HG02943 (cell line): ENCODE results near the gene GPR107.
"Not testable (repeated sequence)": the region's sequence is repeated elsewhere in the genome, so short reads cannot be mapped to it uniquely, and the experiment has no call there.

Source experiments
- ATAC-seq: cut with Tn5 transposase; IDR thresholded peaks from one replicate; pipeline ENCODE4 v1.9.1; 2021; ENCODE audit warnings: mild to moderate bottlenecking, low read depth, moderate library complexity; ENCODE audit not compliant: unreplicated experiment

The GPR107 gene

GRCh38 chr9:130053504-130054324 is at the start of gene GPR107:
TSS of gene GPR107 (plus strand) at chr9:130053906. CDS start at chr9:130053933, 27 bp downstream.
- ATAC-seq, result peak; percentile 64

DNA sequence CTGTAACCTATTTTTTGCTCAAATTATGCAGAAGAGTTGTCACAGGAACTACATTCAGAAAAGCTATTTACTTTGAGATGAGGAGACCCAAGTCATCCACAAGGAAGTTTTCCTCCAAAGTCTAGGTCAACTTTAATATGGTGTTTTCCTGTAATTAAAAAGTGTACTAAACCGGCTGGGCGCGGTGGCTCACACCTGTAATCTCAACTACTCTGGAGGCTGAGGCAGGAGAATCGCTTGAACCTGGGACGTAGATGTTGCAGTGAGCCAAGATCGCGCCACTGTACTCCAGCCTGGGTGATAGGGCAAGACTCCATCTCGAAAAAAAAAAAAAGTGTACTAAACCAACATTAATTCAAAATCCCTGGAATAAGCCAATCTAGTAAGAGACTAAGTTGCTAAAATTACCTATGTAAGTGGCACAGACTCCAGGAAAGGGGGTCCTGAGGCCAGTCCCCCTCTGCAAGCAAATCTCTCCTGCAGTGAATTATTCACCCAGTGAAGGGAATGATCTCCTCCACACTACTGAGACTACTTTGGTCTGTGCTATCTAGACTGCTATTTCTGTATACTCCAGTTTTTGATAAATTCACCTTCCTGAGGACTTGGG is 49.7 kb upstream of the GPR107 start:
- no peak for ATAC-seq

DNA sequence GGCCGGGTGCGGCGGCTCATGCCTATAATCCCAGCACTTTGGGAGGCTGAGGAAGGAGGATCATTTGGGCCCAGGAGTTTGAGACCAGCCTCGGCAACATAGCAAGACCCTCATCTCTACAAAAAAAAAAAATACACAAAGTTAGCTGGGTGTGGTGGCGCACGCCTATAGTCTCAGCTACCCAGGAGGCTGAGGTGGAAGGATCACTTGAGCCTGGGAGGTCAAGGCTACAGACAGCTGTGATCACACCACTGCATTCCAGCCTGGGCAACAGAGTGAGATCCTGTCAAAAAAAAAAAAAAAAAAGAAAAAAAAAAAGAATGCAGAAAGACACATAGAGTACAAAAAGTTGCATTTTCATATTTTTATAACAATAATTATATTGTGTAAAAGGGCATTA is 46.8 kb upstream of the GPR107 start:
- not testable (repeated sequence) for ATAC-seq

DNA sequence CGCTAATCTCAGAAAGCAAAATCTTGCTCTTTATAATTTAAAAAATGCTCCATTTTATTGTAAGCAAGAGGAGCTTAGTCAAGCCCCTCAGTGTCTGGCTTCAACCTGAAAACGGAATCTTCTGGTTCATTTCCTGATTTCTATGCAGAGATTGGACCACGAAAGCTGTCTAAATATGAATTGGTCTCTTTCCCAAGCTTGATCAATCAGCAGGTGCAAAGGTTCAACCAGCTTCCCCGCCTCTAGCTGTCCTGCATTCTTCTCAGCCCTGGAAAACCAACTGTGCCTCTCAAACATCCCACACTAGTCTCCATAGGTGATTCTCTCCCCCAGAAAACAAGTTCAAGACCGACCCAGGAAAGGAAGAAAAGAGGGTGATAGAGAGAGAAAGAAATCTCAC is 45.2 kb upstream of the GPR107 start:
- no peak for ATAC-seq

GRCh38 chr9:130009546-130009945 is 44.2 kb upstream of the GPR107 start:
- ATAC-seq, result not testable (repeated sequence)

GRCh38 chr9:130010151-130010988 is 43.3 kb upstream of the GPR107 start:
- ATAC-seq, result no peak

DNA sequence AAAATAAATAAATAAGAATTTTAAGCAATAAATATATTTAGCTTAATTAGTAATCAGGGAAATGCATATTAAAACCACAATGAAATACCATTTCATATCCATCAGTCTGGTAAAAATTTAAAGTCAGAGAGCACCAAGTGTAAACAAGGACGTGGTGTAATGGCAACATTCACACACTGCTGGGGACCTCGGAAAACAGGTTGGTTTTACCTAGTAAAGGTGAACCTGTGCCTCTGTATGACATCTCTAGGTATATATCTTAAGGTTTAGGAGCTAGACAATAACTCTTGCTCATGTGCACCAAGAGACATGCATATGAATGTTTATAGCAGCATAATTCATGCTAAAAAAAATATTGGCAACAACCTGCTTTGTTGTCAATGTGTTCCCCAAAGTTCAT is 40.4 kb upstream of the GPR107 start:
- ATAC-seq, result no peak

- ATAC-seq, result no peak
These were observed 38.2 kb upstream of the GPR107 start for GRCh38 chr9:130015353-130016019.

DNA sequence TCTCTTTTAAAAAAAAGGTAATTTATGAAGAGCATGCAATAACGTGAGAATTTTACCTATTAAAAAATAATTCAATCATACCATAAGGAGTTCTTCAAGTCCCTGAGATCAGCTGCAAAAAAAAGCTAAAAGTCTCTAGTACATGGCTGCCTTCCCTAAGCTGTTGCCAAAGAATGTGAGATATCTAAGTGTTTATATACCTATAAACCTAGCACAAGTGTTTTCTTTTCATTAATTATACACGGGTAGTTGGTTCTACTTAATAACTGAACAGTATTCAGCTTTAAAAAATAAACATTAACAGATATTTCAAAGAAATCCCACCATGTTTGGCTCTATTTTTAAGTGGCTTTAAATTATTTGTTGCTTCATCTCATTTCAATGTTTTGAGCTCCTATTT is 36.6 kb upstream of the GPR107 start:
- ATAC-seq, result no peak

DNA sequence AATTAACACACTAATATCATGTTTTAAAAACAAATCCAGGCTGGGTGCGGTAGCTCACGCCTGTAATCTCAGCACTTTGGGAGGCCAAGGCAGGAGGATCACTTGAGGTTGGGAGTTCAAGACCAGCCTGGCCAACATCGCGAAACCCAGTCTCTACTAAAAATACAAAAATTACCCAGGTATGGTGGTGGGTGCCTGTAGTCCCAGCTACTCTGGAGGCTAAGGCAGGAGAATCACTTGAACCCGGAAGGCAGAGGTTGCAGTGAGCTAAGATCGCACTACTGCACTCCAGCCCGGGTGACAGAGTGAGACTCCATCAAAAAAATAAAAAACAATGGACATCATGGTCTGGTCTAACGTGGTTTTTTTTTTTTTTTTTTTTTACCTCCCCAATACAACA is 36.2 kb upstream of the GPR107 start:
- ATAC-seq, result not testable (repeated sequence)

GRCh38 chr9:130018265-130018664 is 35.4 kb upstream of the GPR107 start:
- no peak for ATAC-seq

- no peak for ATAC-seq
These were observed 33.1 kb upstream of the GPR107 start for GRCh38 chr9:130020618-130021017.

- ATAC-seq, result no peak
These were observed 32.6 kb upstream of the GPR107 start for GRCh38 chr9:130021123-130021522.

DNA sequence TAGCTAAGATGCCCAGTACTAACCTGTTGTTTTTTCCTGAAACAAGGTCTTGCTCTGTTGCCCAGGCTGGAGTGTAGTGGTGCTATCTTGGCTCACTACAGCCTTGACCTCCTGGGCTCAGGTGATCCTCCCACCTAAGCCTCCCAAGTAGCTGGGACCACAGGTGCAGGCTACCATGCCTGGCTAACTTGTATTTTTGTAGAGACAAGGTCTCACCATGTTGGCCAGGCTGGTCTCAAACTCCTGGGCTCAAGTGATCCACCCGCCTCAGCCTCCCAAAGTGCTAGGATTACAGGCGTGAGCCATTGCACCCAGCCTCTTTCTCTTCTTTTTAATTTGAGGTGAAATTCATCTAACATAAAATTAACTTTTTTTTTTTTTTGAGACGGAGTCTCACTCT is 31.9 kb upstream of the GPR107 start:
- not testable (repeated sequence) for ATAC-seq

DNA sequence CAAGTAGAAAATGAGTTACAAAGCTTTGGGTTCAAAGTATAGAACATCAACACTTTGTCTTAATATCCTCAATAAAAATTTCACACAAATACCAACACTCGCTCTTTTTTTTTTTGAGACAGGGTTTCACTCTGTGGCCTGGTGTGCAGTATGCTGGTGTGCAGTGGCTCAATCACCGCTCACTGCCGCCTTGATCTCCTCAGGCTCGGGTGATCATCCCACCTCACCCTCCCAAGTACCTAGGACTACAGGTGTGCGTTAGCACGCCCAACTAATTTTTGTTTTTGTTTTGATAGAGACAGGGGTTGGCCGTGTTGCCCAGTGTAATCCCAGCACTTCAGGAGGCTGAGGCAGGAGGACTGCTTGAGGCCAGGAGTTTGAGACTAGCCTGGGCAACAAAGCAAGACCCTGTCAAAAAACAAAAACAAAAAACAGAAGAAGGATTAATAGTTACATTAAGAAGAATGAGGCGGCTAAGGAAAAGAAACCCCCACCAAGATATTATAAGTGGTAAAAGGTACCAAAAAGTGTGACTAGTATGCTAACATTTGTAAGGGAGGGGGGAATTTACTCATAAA is 31.1 kb upstream of the GPR107 start:
- ATAC-seq, result no peak

DNA sequence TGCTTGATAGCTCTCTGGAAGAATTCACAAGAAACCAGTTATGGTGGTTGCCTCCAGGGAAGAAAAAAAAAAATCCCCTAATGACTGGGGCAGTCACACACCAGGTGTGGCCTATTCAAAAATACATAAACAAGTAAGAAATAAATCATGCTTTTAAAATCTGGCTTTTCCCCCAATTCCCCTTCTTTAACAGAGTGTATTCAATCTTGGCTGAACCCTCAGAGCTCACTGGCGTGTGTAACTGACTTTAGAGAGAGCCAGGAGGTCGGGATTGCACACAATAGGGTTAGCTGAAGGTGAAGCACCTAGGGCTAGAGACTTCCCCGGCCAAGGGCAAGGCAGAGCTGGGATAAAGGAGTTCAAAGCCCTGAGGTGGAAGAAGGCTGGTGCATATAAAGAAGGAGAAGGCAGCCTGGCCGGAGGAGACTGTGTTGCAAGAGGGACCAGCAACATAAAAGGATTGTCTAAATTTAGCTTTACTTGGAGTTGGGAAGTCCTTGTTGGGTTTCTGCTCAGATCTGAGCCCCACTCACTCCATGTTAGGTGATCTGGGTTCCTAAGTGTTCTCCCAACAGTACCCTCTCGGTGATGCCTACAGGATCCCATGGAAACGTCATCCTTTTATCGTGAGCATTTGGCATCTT is 30.4 kb upstream of the GPR107 start:
- ATAC-seq, result no peak

DNA sequence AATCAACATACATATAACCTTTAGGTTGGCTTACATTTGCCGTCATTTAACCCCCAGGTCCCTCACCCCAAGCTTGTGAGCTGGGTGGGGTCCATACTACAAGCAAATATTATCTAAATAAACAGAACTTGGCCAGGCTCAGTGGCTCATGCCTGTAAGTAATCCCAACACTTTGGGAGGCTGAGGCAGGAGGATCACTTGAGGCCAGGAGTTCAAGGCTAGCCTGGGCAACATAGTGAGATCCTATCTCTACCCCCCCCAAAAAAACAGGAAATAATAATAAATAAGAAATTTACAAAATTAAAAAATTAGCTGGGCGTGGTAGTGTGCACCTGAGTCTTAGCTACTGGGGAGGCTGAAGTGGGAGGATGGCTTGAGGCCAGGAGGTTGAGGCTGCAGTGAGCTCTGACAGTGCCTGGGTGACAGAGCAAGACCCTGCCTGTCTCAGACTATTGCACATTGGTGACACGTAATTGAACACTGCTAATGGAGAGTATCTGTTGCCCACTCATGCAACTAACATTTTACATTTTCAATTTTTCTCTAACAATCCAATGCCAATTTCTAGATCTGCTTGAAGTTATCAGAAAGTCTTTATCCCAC is 29.6 kb upstream of the GPR107 start:
- ATAC-seq, result no peak

DNA sequence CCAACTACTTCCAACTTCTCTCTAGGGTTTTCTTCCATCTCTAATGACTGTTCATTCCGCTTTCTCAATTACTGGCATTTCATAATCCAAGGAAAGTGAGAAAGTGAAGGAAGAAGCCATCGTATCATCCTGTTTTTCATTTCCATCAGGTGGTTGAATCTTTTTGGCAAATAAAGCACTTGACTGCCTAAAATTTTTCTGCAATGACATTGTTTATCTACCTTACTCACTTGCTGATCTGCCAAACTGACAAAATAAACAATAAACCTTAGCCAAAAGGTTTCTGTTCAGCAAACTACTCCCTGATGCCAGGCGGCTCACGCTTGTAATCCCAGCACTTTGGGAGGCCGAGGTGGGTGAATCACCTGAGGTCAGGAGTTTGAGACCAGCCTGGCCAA is 29.1 kb upstream of the GPR107 start:
- ATAC-seq, result no peak

GRCh38 chr9:130026583-130027340 is 26.9 kb upstream of the GPR107 start:
- ATAC-seq, result no peak
